K562 (cell line): ENCODE data around the gene DUS3L. TPM values are rescaled to one million over a fixed set of nuclear protein-coding genes. Genes with fewer than 3 reads are reported as not detected.
A peak's percentile ranks its signal among the peaks of the same experiment; 100 is the strongest.

Experiments used
- ARID3B ChIP-seq: fragments of 250-450 bp; sonication (Bioruptor Pico); IDR thresholded peaks from 2 replicates; pipeline ENCODE4 v1.4.0; 2020; ENCODE audit warnings: borderline replicate concordance
- ARNT ChIP-seq, 2 experiments: fragments of 450-650 bp; IDR thresholded peaks; 2 replicates each; pipeline ENCODE4 v1.6.1; 2016; ENCODE audit warnings: mild to moderate bottlenecking in 1 of 2
- BRD9 ChIP-seq: fragments of 450-650 bp; IDR thresholded peaks from 2 replicates; pipeline ENCODE4 v1.6.1; 2018; ENCODE audit warnings: low read depth; ENCODE audit not compliant: partially characterized antibody
- DACH1 ChIP-seq: fragments of 450-650 bp; IDR thresholded peaks from 2 replicates; pipeline ENCODE4 v1.6.1; 2018; ENCODE audit not compliant: partially characterized antibody
- ELF4 ChIP-seq: fragments of 450-650 bp; formaldehyde crosslinking; IDR thresholded peaks from 2 replicates; pipeline ENCODE4 v1.4.0; 2022; ENCODE audit warnings: missing genetic modification characterization
- ELK1 ChIP-seq: sonication (generic); formaldehyde crosslinking; IDR thresholded peaks from 2 replicates; pipeline ENCODE4 v1.8.1; 2022; ENCODE audit warnings: missing genetic modification reagents
- ETV5 ChIP-seq: sonication (generic); formaldehyde crosslinking; IDR thresholded peaks from 2 replicates; pipeline ENCODE4 v1.4.0; 2020; ENCODE audit warnings: low read depth, mild to moderate bottlenecking, missing genetic modification reagents
- FOXP1 ChIP-seq: sonication (generic); formaldehyde crosslinking; IDR thresholded peaks from 2 replicates; pipeline ENCODE4 v1.8.0; 2022; ENCODE audit warnings: mild to moderate bottlenecking, missing genetic modification reagents
- MCM7 ChIP-seq, 2 experiments: fragments of 450-650 bp; IDR thresholded peaks; 2 replicates each; pipeline ENCODE4 v1.6.1; 2016 to 2018
- PML ChIP-seq: IDR thresholded peaks from 2 replicates; pipeline ENCODE4 v1.6.1; 2012; ENCODE audit warnings: low read length, inconsistent platforms
- RB1 ChIP-seq: fragments of 450-650 bp; IDR thresholded peaks from 2 replicates; pipeline ENCODE4 v1.6.1; 2017; ENCODE audit warnings: low read depth, mild to moderate bottlenecking
- RBM14 ChIP-seq: fragments of 200-400 bp; formaldehyde crosslinking; IDR thresholded peaks from 2 replicates; pipeline ENCODE4 v1.6.1; 2018; ENCODE audit warnings: low read depth, mild to moderate bottlenecking, low read length, moderate library complexity, borderline replicate concordance; ENCODE audit not compliant: insufficient read depth
- RBM15 ChIP-seq: fragments of 200-400 bp; formaldehyde crosslinking; IDR thresholded peaks from 2 replicates; pipeline ENCODE4 v1.6.1; 2018; ENCODE audit warnings: mild to moderate bottlenecking, low read length, moderate library complexity; ENCODE audit not compliant: insufficient read depth
- SMARCA5 ChIP-seq: fragments of 450-650 bp; IDR thresholded peaks from 2 replicates; pipeline ENCODE4 v1.6.1; 2016
- SNIP1 ChIP-seq: fragments of 450-650 bp; IDR thresholded peaks from 2 replicates; pipeline ENCODE4 v1.7.1; 2017; ENCODE audit warnings: low read depth, mild to moderate bottlenecking
- TEAD4 ChIP-seq, 2 experiments: sonication (generic) in 1 of 2; formaldehyde crosslinking in 1 of 2; IDR thresholded peaks; 2 replicates each; pipeline versions ENCODE4 v1.6.1 to v1.8.0; 2012 to 2022; ENCODE audit warnings: borderline replicate concordance in 1 of 2, inconsistent platforms in 1 of 2, low read length in 1 of 2, mild to moderate bottlenecking in 1 of 2, missing genetic modification reagents in 1 of 2
- ZBTB49 ChIP-seq: sonication (generic); formaldehyde crosslinking; IDR thresholded peaks from 2 replicates; pipeline ENCODE4 v1.8.0; 2022; ENCODE audit warnings: missing genetic modification reagents, mild to moderate bottlenecking, borderline replicate concordance
- ZNF12 ChIP-seq: sonication (generic); formaldehyde crosslinking; IDR thresholded peaks from 2 replicates; pipeline ENCODE4 v1.4.0; 2020; ENCODE audit warnings: mild to moderate bottlenecking, missing genetic modification reagents
- ZNF280B ChIP-seq: fragments of 250-450 bp; sonication (Bioruptor Pico); IDR thresholded peaks from 2 replicates; pipeline ENCODE4 v1.5.1; 2021; ENCODE audit warnings: mild to moderate bottlenecking
- polyA plus RNA-seq, 8 experiments: library from polyadenylated mRNA; depleted of rRNA in 4 of 8; stranded (reverse) in 5 of 8; unstranded in 3 of 8; fragments of >200 nt; fragmentation: Nextera tagmentation in 2 of 8; fragmentation: Illumina TruSeq in 1 of 8; extraction: Ambion mirVana in 2 of 8; extraction: Trizol in 1 of 8; gene quantifications; 2 replicates each; pipeline versions ENCODE4 v1.2.1 to v1.2.3, GENCODE V29; 2011 to 2014; ENCODE audit warnings: inconsistent platforms in 1 of 8, missing spikeins in 1 of 8
- total RNA-seq, 7 experiments: library from RNA; depleted of rRNA in 6 of 7; stranded (reverse); fragments of >200 nt in 6 of 7; fragmentation: Illumina TruSeq in 2 of 7; extraction: Trizol in 2 of 7; gene quantifications; 2 replicates each; pipeline versions ENCODE4 v1.2.1 to v1.2.3, GENCODE V29; 2011 to 2021; ENCODE audit warnings: low replicate concordance in 1 of 7

DUS3L gene
- total and polyA plus RNA-seq, 9 of the 15 experiments (the other 6 are each of a cell fraction or from before 2014, with no cell fraction given), result 1.7 to 102 (median 77.5) TPM

- no peak for TF ChIP-seq ELF4 (CRISPR knock-in tag)
- no peak for TF ChIP-seq ARNT (IDR thresholded peaks at IDR 0.05)
- TF ChIP-seq FOXP1 (CRISPR knock-in tag), result peak; percentile 99
- no peak for TF ChIP-seq MCM7 (IDR thresholded peaks at IDR 0.05)
- TF ChIP-seq ETV5 (CRISPR knock-in tag), result peak; percentile 66; the same call in 1 of the 2 replicates
- TF ChIP-seq RBM14, result no peak
- peak; percentile 98 for TF ChIP-seq RB1
- TF ChIP-seq ARID3B, result no peak
- TF ChIP-seq RBM15, result no peak
- TF ChIP-seq TEAD4 (IDR thresholded peaks at IDR 0.05; ENCODE audit: low read length), result no peak; the same call in 1 of the 2 replicates
- TF ChIP-seq TEAD4 (CRISPR knock-in tag; IDR thresholded peaks at IDR 0.05; ENCODE audit: borderline replicate concordance), result peak; percentile 100
- no peak for TF ChIP-seq SNIP1
- TF ChIP-seq ELK1 (CRISPR knock-in tag), result no peak
- TF ChIP-seq SMARCA5, result no peak
- no peak for TF ChIP-seq BRD9
- TF ChIP-seq ZBTB49 (CRISPR knock-in tag), result no peak
- TF ChIP-seq PML, result no peak
- no peak for TF ChIP-seq ZNF280B
- peak; percentile 28 for TF ChIP-seq DACH1
- TF ChIP-seq ZNF12 (CRISPR knock-in tag), result peak; percentile 85
These were observed 13.0 kb upstream of the DUS3L start (continued) for GRCh38 chr19:5803752-5804515.
